Activated T-cell treated with anti-CD3 and anti-CD28 coated beads, Interleukin-2, amount 50 U/mL, for 72 hours (primary cell): ENCODE data around the gene AP2A1. TPM values are rescaled to one million over a fixed set of nuclear protein-coding genes. Genes with fewer than 3 reads are reported as not detected.

Experiments used
- ATAC-seq, 2 donors: fragments of 150-1000 bp; cut with Tn5 transposase; replicated peaks in 1 of 2; 2 replicates each; pipeline ENCODE4 v1.10.0; 2021; ENCODE audit warnings: moderate library complexity in 2 of 2, mild to moderate bottlenecking in 1 of 2
- DNase-seq, 2 donors: peaks; one replicate each; pipeline ENCODE4 v3.0.0; 2021 to 2022; ENCODE audit warnings: mixed read lengths in 1 of 2
- H3K27ac Mint-ChIP-seq: one replicate; pipeline ENCODE4 v1.8.0; 2022; ENCODE audit warnings: mild to moderate bottlenecking, moderate library complexity, mixed read lengths
- H3K27me3 Mint-ChIP-seq: one replicate; pipeline ENCODE4 v1.8.0; 2022; ENCODE audit warnings: low read depth, mixed read lengths
- H3K36me3 Mint-ChIP-seq, 2 donors: one replicate each; pipeline ENCODE4 v1.8.0; 2022; ENCODE audit warnings: mixed read lengths in 2 of 2, mild to moderate bottlenecking in 1 of 2; ENCODE audit not compliant: insufficient read depth in 2 of 2
- H3K4me1 Mint-ChIP-seq: one replicate; pipeline ENCODE4 v1.8.0; 2022; ENCODE audit warnings: low read depth, mixed read lengths
- H3K4me3 Mint-ChIP-seq, 2 donors: one replicate each; pipeline ENCODE4 v1.8.0; 2022; ENCODE audit warnings: mild to moderate bottlenecking in 2 of 2, mixed read lengths in 2 of 2, moderate library complexity in 2 of 2
- H3K9me3 Mint-ChIP-seq, 2 donors: one replicate each; pipeline ENCODE4 v1.8.0; 2022; ENCODE audit warnings: mixed read lengths in 2 of 2
- total RNA-seq, 2 donors: library from RNA; stranded (reverse); gene quantifications; one replicate each; pipeline ENCODE4 v1.2.3, GENCODE V29; 2022

Gene AP2A1
- total RNA-seq, 2 donors from 2014 or later, result 74.5 to 75.8 TPM

DNA sequence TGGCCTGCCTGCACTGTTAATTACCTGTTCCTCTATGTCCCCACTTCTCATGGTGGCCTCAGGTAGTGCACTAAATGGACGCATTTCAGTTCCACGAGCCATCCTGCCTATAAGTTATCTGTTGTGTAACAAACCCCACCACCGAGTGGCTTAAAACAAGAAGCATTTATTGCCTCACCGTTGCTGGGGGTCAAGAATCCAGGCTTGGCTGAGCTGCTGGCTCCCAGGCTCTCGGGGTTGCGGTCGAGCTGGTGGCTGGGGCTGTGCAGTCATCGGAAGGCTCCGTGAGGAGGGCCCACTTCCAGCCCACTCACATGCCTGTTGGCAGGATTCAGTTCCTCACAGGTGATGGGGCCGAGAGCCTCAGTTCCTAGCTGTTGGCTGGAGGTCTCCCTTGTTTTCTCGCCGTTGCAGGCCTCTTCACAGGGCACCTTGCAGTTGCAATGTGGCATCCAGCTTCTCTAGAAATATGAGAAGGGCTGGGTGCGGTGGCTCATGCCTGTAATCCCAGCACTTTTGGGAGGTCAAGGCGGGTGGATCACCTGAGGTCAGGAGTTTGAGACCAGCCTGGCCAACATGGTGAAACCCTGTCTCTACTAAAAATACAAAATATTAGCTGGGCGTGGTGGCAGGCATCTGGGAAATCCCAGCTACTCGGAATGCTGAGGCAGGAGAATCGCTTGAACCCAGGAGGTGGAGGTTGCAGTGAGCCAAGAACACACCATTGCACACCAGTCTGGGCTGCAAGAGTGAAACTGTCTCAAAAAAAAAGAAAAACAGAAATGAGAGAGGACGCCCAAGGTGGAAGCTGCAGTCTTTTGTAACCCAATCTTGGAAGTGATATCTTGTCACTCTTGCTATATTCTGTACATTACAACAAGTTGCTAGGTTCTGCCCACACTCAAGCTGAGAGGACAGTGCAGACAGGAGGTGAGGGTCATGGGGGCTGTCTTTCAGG is 77.6 kb downstream of the AP2A1 start:
- peaks cover 5% of the 10 kb centered on the region in 2 donors for H3K36me3 Mint-ChIP-seq
- ATAC-seq, result no peak
- DNase-seq, result no peak
- H3K4me1 Mint-ChIP-seq, result peaks cover 17% of the 10 kb centered on the region
- H3K27ac Mint-ChIP-seq, result no peak overlapping the region
- peaks cover 5% of the 10 kb centered on the region in 2 donors for H3K9me3 Mint-ChIP-seq
- H3K4me3 Mint-ChIP-seq, result no peak overlapping the region
- no peaks in the 10 kb centered on the region for H3K27me3 Mint-ChIP-seq

DNA sequence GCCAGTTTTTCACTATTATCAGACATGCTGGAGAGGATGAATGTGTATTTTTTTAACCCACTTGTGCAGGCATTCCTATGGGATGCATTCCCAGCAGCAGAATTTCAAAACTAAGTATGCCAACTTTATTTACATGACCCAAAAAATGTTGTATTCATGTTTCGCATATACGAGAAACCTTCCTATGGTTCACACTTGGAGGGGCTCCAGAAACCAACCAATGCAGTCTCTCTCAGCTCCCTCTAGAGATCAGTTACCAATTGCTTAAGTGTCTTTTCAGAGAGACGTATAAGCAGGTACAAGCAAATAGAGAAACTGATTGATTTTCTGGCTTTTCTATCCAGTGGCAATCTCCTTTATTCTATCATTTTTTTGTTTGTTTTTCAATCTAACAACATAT is 78.6 kb downstream of the AP2A1 start:
- peaks cover 10 to 12% of the 10 kb centered on the region in 2 donors for H3K36me3 Mint-ChIP-seq
- peaks cover 24% of the 10 kb centered on the region for H3K4me1 Mint-ChIP-seq
- H3K9me3 Mint-ChIP-seq, result peaks cover 5% of the 10 kb centered on the region in 2 donors
- H3K27ac Mint-ChIP-seq, result no peak overlapping the region
- no peaks in the 10 kb centered on the region for H3K27me3 Mint-ChIP-seq
- DNase-seq (no peak), ATAC-seq (no peak)
- no peak overlapping the region for H3K4me3 Mint-ChIP-seq

DNA sequence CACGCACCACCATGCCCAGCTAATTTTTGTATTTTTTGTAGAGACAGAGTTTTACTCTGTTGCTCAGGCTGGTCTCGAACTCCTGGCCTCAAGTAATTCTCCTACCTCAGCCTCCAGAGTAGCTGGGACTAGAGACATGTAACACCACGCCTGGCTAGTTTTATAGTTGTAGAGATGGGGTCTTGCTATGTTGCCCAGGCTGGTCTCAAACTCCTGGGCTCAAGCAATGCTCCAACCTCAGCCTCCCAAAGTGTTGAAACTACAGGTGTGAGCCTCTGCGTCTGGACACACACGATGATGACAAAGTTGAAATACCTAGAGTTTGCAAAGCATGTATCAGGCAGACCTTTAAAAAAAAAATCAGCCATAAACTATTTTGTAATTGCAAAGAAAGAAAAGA is 79.6 kb downstream of the AP2A1 start:
- ATAC-seq (no peak), DNase-seq (no peak)
- Mint-ChIP-seq H3K4me3 (no peak overlapping the region), H3K4me1 (peaks cover 24% of the 10 kb centered on the region), H3K9me3 (peaks cover 5% of the 10 kb centered on the region in 2 donors), H3K36me3 (peaks cover 10 to 12% of the 10 kb centered on the region in 2 donors), H3K27me3 (no peaks in the 10 kb centered on the region), H3K27ac (no peak overlapping the region)

DNA sequence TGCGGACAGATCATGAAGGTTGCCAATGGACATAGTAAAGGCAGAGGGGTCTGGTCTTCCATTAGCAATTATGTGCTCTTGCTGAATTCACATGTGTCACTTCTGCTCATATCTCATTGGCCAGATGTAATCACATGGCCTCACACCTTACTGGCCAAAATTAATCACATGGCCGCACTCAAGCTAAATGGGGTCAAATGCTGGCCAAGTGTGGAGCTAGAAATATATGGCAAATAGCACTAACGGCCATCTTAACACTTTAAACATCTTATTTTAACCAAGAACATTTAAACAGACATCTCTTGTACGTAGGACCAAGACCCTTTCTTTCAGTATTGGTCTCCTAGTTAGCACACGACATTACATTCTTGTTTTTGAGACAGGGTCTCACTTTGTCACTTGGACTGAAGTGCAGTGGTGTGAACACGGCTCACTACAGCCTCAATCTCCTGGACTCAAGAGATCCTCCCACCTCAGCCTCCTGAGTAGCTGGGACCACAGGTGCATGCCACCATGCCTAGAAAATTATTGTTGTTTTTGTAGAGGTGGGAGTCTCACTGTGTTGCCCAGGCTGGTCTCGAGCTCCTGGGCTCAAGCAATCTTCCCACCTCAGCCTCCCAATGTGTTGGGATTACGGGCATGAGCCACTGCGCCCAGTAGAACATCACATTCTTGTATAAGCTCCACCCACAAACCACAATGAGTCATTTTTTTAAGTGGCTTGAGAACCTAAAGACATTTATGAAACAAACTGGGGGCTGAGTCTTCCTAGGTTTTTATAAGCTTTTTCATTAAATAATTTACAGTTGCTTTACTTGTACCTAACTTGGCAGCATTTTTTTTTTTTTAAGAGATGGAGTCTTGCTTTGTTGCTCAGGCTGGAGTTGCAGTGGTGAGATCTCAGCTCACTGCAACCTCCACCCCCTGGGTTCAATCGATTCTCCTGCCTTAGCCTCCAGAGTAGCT is 81.2 kb downstream of the AP2A1 start:
- H3K4me3 Mint-ChIP-seq, result peak overlapping the region; percentile 40 to 45
- peaks cover 10 to 12% of the 10 kb centered on the region in 2 donors for H3K36me3 Mint-ChIP-seq
- ATAC-seq (no peak), DNase-seq (no peak)
- peaks cover 36% of the 10 kb centered on the region for H3K4me1 Mint-ChIP-seq
- no peak overlapping the region for H3K27ac Mint-ChIP-seq
- no peaks in the 10 kb centered on the region for H3K27me3 Mint-ChIP-seq
- peaks cover 5% of the 10 kb centered on the region in 2 donors for H3K9me3 Mint-ChIP-seq

DNA sequence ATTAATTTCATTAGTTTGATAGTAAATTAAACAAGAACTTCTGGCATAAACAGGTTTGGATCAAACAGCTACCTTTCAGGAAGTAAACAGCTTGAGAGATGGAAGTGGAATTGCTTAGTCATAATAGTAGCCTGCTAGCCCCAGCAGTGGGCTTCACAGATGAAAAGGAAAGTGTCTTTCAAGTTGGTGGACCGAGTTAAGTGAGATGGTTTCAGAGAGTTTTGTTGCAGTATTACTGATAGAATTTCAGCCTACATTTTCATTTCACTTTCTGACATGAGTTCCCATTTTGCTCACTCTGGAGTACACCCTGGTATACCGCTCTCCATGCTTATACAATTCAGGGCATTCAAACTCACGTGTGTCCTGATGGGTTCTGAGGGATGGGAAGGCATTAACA is 82.1 kb downstream of the AP2A1 start:
- Mint-ChIP-seq H3K27ac (peak overlapping the region; percentile 62), H3K36me3 (peaks cover 10 to 12% of the 10 kb centered on the region in 2 donors), H3K4me1 (peaks cover 46% of the 10 kb centered on the region), H3K4me3 (peak overlapping the region; percentile 45 to 70), H3K27me3 (no peaks in the 10 kb centered on the region), H3K9me3 (peaks cover 5% of the 10 kb centered on the region in 2 donors)
- DNase-seq (no peak), ATAC-seq (no peak)

DNA sequence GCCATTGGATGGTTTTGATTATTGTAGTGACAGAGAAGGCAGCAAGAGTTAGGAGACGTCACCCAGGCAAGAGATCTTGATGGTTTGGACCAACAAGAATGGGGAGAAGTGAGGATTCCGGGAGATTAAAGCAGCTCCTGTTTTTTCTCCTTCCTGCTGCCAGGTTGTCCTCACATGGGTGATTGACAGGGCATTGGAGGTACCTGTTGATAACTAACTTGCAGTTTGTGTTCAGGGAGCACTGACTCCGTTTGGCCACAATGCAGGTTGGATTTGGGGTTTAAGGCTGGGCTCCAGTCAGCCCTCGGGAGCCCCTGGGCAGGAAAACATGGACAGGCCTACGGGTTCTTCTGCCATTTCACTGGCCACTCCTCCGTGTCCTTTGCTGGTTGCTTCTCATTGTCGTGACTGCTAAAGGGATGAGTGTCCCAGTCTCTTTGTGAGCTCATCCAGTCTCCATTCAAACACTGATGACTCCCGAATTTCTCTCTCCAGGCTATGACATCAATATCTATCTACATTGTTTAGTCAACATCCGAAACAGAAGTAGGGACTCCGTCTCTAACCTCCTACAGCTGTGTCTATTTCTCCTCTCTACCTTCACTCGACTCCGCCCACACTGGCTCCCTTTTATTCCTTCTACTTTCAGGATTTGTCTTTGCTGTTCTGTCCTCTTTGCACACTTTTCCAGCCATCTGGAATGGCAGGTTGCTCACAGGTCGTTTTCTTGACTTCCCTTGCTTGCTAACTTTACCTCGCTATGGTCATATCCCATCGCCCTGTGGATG is 82.8 kb downstream of the AP2A1 start:
- peaks cover 10 to 12% of the 10 kb centered on the region in 2 donors for H3K36me3 Mint-ChIP-seq
- DNase-seq (no peak), ATAC-seq (no peak)
- H3K9me3 Mint-ChIP-seq, result peaks cover 5% of the 10 kb centered on the region in 2 donors
- H3K4me1 Mint-ChIP-seq, result peaks cover 47% of the 10 kb centered on the region
- H3K27me3 Mint-ChIP-seq, result no peaks in the 10 kb centered on the region
- peak overlapping the region; percentile 62 for H3K27ac Mint-ChIP-seq
- peak overlapping the region; percentile 86 to 87 for H3K4me3 Mint-ChIP-seq

DNA sequence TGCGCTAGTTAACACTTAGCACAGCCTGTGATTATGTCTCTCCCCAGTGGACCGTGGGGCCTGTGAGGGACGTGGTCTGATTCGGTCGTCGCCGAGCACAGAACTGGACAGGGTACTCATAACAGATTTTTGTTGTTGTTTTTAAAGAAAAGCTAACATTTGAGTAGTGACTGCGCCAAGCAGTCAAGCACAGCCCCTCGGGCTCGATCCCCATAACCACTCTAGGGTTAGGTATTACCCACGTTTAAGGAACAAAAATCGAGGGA is 83.4 kb downstream of the AP2A1 start:
- no peaks in the 10 kb centered on the region for H3K27me3 Mint-ChIP-seq
- peaks cover 10 to 12% of the 10 kb centered on the region in 2 donors for H3K36me3 Mint-ChIP-seq
- peaks cover 47% of the 10 kb centered on the region for H3K4me1 Mint-ChIP-seq
- H3K27ac Mint-ChIP-seq, result peak overlapping the region; percentile 92
- H3K4me3 Mint-ChIP-seq, result peak overlapping the region; percentile 86 to 87
- no peak for DNase-seq
- peaks cover 5% of the 10 kb centered on the region in 2 donors for H3K9me3 Mint-ChIP-seq
- no peak for ATAC-seq

DNA sequence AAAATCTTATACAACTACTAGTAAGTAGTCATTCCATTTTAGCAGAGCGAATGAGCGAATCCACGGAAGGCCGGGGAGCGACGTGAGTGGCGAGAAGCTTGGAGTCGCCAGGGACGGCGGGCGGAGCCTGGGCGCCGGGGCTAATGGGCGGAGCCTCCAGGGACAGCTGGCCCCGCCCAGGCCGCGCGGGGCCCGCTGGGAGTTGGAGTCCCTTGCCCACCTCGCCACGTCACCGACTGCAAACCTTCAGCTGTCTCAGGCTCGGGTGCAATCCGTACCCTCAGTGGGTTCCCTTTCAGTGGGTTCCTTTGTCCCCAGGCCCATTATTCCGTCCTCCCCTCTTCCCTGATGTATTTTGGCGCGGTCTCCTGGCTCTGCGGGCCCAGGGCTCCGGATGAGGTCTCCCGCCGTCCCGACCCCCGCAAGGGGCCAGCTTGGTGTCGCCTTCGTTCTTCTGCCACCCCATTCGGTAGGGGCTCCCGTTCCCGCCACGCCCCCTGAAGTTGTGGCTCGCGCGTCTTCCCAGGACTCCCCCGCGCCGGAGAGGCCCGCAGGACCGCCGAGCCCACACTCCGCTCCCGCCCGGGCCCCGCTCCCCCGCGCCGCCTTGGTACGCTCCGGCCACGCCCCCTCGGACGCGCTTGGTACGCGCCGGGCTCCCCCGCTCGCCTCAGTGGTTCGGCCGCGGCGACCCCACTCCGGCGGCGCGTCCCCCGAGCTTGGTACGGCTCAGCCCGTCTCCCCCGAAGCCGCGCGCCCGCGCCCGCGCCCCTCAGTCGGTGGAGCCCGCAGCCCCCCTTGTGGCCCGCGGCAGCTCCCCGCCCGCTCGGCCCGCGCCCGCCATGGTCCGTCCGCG is 83.9 kb downstream of the AP2A1 start, which contains the start of gene PTOV1:
Gene PTOV1 (plus strand): TSS at position 673 of the 856 bp plus-strand sequence.
- Mint-ChIP-seq H3K9me3 (peaks cover 5% of the 10 kb centered on the region in 2 donors), H3K4me3 (peak within 1 kb of the TSS; percentile 86 to 87), H3K36me3 (peaks cover 10 to 12% of the 10 kb centered on the region in 2 donors), H3K27ac (peak within 1 kb of the TSS; percentile 92), H3K27me3 (no peaks in the 10 kb centered on the region), H3K4me1 (peaks cover 47% of the 10 kb centered on the region)
- peak; percentile 92 to 94 for DNase-seq
- ATAC-seq, result peak; percentile 88 to 89

DNA sequence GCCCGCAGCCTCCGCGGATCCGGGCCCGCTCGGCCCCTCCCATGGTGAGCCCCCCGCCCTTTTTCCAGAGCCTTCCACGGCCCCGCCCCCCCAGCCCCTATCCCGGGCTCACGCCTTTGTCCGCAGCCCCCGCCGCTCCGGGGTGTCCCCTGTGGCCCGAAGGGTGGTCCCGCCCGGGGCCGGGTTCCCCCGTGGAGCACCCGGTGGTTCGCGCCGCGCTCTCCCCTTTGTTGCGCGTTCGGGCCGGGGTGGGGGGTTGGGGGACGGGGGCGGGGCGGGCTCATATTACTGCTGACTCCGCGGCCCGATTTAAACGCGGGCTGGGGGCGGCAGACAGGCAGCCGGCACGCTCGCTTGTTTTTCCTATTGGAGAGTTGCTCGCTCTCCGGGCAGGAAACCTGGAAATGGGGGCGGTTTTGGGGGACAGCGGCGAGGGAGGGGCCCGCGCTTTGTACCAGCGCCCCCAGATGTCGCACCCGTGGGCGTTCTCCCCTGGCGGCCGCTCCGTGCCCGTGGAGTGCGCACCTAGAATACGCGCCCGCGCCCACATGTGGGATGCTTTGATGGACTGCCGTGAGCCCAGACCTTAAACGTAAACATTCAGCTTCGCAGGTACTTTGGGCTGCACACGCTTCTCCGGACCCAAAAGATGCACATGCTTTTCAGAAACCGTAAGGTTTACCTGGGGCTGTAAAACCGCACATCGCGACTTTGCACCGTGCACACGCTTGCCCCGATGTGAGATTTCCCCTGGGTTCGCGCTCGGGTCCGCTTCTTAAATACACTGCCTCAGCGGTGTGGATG is 84.9 kb downstream of the AP2A1 start:
- peak overlapping the region; percentile 49 for H3K27ac Mint-ChIP-seq
- H3K4me3 Mint-ChIP-seq, result peak overlapping the region; percentile 77 to 86
- peak; percentile 38 to 45 for DNase-seq
- H3K27me3 Mint-ChIP-seq, result no peaks in the 10 kb centered on the region
- peak in 1 of 2 donors; percentile 8 for ATAC-seq
- peaks cover 10 to 12% of the 10 kb centered on the region in 2 donors for H3K36me3 Mint-ChIP-seq
- H3K4me1 Mint-ChIP-seq, result peaks cover 47% of the 10 kb centered on the region
- peaks cover 5% of the 10 kb centered on the region in 2 donors for H3K9me3 Mint-ChIP-seq

DNA sequence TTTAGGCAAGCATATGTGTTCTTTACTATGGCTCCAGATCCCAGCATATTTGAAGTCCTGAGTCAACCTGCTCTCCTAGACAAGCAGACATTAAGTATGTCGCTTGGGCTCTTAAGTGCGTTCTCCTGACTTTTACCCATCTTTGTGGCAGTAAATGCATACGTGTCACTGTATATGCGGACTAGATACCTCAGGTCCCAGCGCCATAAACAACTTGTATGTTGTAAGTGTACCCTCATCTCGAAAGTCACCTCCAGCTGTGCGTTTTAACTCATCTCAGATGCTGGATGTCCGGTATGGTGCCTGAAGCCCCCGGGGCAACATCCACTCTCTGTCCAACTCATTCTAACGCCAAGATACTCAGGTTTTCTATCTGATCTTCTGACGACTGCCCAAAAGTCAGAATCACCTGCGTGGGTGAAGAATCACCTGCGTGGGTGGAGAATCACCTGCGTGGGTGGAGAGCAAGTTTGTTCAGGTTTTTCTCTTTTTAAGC is 85.9 kb downstream of the AP2A1 start:
- peaks cover 5% of the 10 kb centered on the region in 2 donors for H3K9me3 Mint-ChIP-seq
- no peaks in the 10 kb centered on the region for H3K27me3 Mint-ChIP-seq
- peaks cover 47% of the 10 kb centered on the region for H3K4me1 Mint-ChIP-seq
- DNase-seq (no peak), ATAC-seq (no peak)
- peak overlapping the region; percentile 77 to 86 for H3K4me3 Mint-ChIP-seq
- peak overlapping the region; percentile 49 for H3K27ac Mint-ChIP-seq
- H3K36me3 Mint-ChIP-seq, result peaks cover 12% of the 10 kb centered on the region in 2 donors

DNA sequence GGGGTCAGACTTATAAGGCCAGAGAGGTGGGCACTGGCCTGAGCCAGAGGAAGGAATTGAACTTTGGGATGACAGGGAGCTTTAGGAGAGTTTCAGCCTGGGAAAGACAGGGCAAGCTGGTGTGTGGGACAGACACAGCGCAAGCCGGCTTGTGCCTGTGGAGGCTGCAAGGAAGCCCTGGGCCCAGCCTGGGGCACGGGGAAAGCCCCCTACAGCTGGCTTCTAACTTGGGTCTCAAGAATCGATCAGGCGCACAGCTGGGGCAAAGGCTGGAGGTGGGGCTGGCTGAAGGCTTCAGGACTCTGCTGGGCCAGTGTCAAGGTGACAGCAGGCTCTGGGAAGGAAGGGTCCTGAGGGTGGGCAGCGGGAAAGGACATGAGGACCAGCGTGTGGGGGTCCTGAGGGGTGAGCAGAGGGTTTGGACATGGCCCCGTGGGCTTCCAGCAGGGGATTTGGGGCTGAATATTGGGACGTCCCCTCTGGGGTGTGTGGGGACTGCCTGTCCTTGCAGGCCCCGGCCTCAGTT is 87.1 kb downstream of the AP2A1 start:
- Mint-ChIP-seq H3K27ac (no peak overlapping the region), H3K27me3 (no peaks in the 10 kb centered on the region), H3K36me3 (peaks cover 9 to 10% of the 10 kb centered on the region in 2 donors), H3K4me3 (no peak overlapping the region), H3K4me1 (peaks cover 35% of the 10 kb centered on the region), H3K9me3 (peaks cover 4% of the 10 kb centered on the region in 2 donors)
- ATAC-seq (no peak), DNase-seq (no peak)
